HEK293 (cell line): ENCODE data around the gene CDC73.

Experiments
- CTCF ChIA-PET: fragments of 350-600 bp; formaldehyde crosslinking; extraction: SDS; loops from one replicate; lab custom pipeline; 2021; ENCODE audit warnings: antibody characterized with exemption; lab: Yijun Ruan, JAX
- POLR2A ChIA-PET: fragments of 300-600 bp; formaldehyde crosslinking; extraction: SDS; loops from one replicate; lab custom pipeline; 2020; ENCODE audit warnings: antibody characterized with exemption, inconsistent platforms; lab: Yijun Ruan, JAX
- H3K27ac ChIP-seq: fragments of 200-500 bp; sonication (Bioruptor generic); 2 replicates; pipeline ENCODE4 v1.5.1; 2014; ENCODE audit warnings: low read depth, low read length, control low read depth, inconsistent platforms; ENCODE audit errors: extremely low read depth
- H3K36me3 ChIP-seq, 2 experiments: fragments of 200-500 bp in 1 of 2; sonication (Bioruptor generic) in 1 of 2; 1 replicate in 1 of 2; 2 replicates in 1 of 2; pipeline ENCODE4 v1.5.1; 2014 to 2017; ENCODE audit warnings: inconsistent platforms in 2 of 2, low read length in 2 of 2; ENCODE audit not compliant: control insufficient read depth in 2 of 2, insufficient read depth in 1 of 2
- H3K4me1 ChIP-seq: fragments of 200-500 bp; sonication (Bioruptor generic); 2 replicates; pipeline ENCODE4 v1.5.1; 2014; ENCODE audit warnings: mild to moderate bottlenecking, low read length, inconsistent platforms; ENCODE audit not compliant: control insufficient read depth, insufficient read depth
- H3K4me3 ChIP-seq: 2 replicates; pipeline ENCODE4 v1.5.1; 2011; ENCODE audit warnings: low read depth, mild to moderate bottlenecking, control low read depth, low read length, moderate library complexity
- H3K9me3 ChIP-seq: fragments of 200-500 bp; sonication (Bioruptor generic); 2 replicates; pipeline ENCODE4 v1.5.1; 2014; ENCODE audit warnings: low read depth, low read length, inconsistent platforms; ENCODE audit not compliant: control insufficient read depth, insufficient read depth
- AEBP2 ChIP-seq: fragments of 450-650 bp; formaldehyde crosslinking; IDR thresholded peaks from 2 replicates; pipeline ENCODE4 v1.5.1; 2016; ENCODE audit warnings: missing biosample characterization, missing genetic modification characterization, borderline replicate concordance
- BCL11B ChIP-seq: fragments of 450-650 bp; formaldehyde crosslinking; IDR thresholded peaks from 2 replicates; pipeline ENCODE4 v1.5.1; 2016; ENCODE audit warnings: low read depth, missing biosample characterization, missing genetic modification characterization
- FEZF1 ChIP-seq: fragments of 450-650 bp; formaldehyde crosslinking; IDR thresholded peaks from 2 replicates; pipeline ENCODE4 v1.5.1; 2016; ENCODE audit warnings: missing biosample characterization, missing genetic modification characterization
- HIC1 ChIP-seq: fragments of 450-650 bp; formaldehyde crosslinking; IDR thresholded peaks from 2 replicates; pipeline ENCODE4 v1.5.1; 2016; ENCODE audit warnings: missing biosample characterization, missing genetic modification characterization
- INSM2 ChIP-seq: fragments of 450-650 bp; formaldehyde crosslinking; IDR thresholded peaks from 2 replicates; pipeline ENCODE4 v1.5.1; 2016; ENCODE audit warnings: missing biosample characterization, missing genetic modification characterization
- MZF1 ChIP-seq: fragments of 450-650 bp; formaldehyde crosslinking; IDR thresholded peaks from 2 replicates; pipeline ENCODE4 v1.5.1; 2017; ENCODE audit warnings: missing biosample characterization, missing genetic modification characterization, borderline replicate concordance
- SP2 ChIP-seq: fragments of 450-650 bp; formaldehyde crosslinking; IDR thresholded peaks from 2 replicates; pipeline ENCODE4 v1.5.1; 2016; ENCODE audit warnings: missing biosample characterization, missing genetic modification characterization
- TRIM28 ChIP-seq: IDR thresholded peaks from 2 replicates; pipeline ENCODE4 v1.6.1; 2011; ENCODE audit warnings: low read length, control low read depth, borderline replicate concordance
- WT1 ChIP-seq: fragments of 450-650 bp; formaldehyde crosslinking; IDR thresholded peaks from 2 replicates; pipeline ENCODE4 v1.5.1; 2016; ENCODE audit warnings: missing biosample characterization, missing genetic modification characterization
- ZBTB49 ChIP-seq: fragments of 450-650 bp; formaldehyde crosslinking; IDR thresholded peaks from 2 replicates; pipeline ENCODE4 v1.5.1; 2016; ENCODE audit warnings: missing biosample characterization, missing genetic modification characterization, low read depth
- ZNF138 ChIP-seq: fragments of 450-650 bp; formaldehyde crosslinking; IDR thresholded peaks from 2 replicates; pipeline ENCODE4 v1.5.1; 2016; ENCODE audit warnings: missing biosample characterization, missing genetic modification characterization, borderline replicate concordance
- ZNF157 ChIP-seq: fragments of 450-650 bp; formaldehyde crosslinking; IDR thresholded peaks from 2 replicates; pipeline ENCODE4 v1.5.1; 2016; ENCODE audit warnings: missing biosample characterization, missing genetic modification characterization
- ZNF202 ChIP-seq: fragments of 450-650 bp; formaldehyde crosslinking; IDR thresholded peaks from 2 replicates; pipeline ENCODE4 v1.5.1; 2016; ENCODE audit warnings: missing biosample characterization, missing genetic modification characterization, borderline replicate concordance
- ZNF214 ChIP-seq: fragments of 450-650 bp; formaldehyde crosslinking; IDR thresholded peaks from 2 replicates; pipeline ENCODE4 v1.5.1; 2017; ENCODE audit warnings: missing biosample characterization, mild to moderate bottlenecking, missing genetic modification characterization, borderline replicate concordance
- ZNF239 ChIP-seq: fragments of 450-650 bp; formaldehyde crosslinking; IDR thresholded peaks from 2 replicates; pipeline ENCODE4 v1.5.1; 2016; ENCODE audit warnings: missing biosample characterization, missing genetic modification characterization
- ZNF324 ChIP-seq: fragments of 450-650 bp; formaldehyde crosslinking; IDR thresholded peaks from 2 replicates; pipeline ENCODE4 v1.5.1; 2016; ENCODE audit warnings: missing biosample characterization, missing genetic modification characterization
- ZNF354C ChIP-seq: fragments of 450-650 bp; formaldehyde crosslinking; IDR thresholded peaks from 2 replicates; pipeline ENCODE4 v1.5.1; 2016; ENCODE audit warnings: missing biosample characterization, missing genetic modification characterization, low read depth, borderline replicate concordance
- ZNF404 ChIP-seq: fragments of 450-650 bp; formaldehyde crosslinking; IDR thresholded peaks from 2 replicates; pipeline ENCODE4 v1.5.1; 2017; ENCODE audit warnings: missing biosample characterization, missing genetic modification characterization
- ZNF426 ChIP-seq: fragments of 450-650 bp; formaldehyde crosslinking; IDR thresholded peaks from 2 replicates; pipeline ENCODE4 v1.5.1; 2017; ENCODE audit warnings: missing biosample characterization, missing genetic modification characterization, mild to moderate bottlenecking, inconsistent platforms, moderate library complexity
- ZNF488 ChIP-seq: fragments of 450-650 bp; formaldehyde crosslinking; IDR thresholded peaks from 2 replicates; pipeline ENCODE4 v1.5.1; 2016; ENCODE audit warnings: missing biosample characterization, missing genetic modification characterization
- ZNF529 ChIP-seq: fragments of 450-650 bp; formaldehyde crosslinking; IDR thresholded peaks from 2 replicates; pipeline ENCODE4 v1.5.1; 2017; ENCODE audit warnings: missing genetic modification characterization, missing biosample characterization; ENCODE audit not compliant: insufficient replicate concordance
- ZNF596 ChIP-seq: fragments of 450-650 bp; IDR thresholded peaks from 2 replicates; pipeline ENCODE4 v1.5.0; 2018; ENCODE audit warnings: missing biosample characterization, mild to moderate bottlenecking, missing genetic modification characterization, moderate library complexity
- ZNF621 ChIP-seq: fragments of 450-650 bp; formaldehyde crosslinking; IDR thresholded peaks from 2 replicates; pipeline ENCODE4 v1.5.1; 2017; ENCODE audit warnings: missing biosample characterization, missing genetic modification characterization
- ZNF629 ChIP-seq: fragments of 450-650 bp; formaldehyde crosslinking; IDR thresholded peaks from 2 replicates; pipeline ENCODE4 v1.5.1; 2017; ENCODE audit warnings: missing biosample characterization, missing genetic modification characterization
- ZNF670 ChIP-seq: fragments of 450-650 bp; formaldehyde crosslinking; IDR thresholded peaks from 2 replicates; pipeline ENCODE4 v1.5.1; 2016; ENCODE audit warnings: missing biosample characterization, missing genetic modification characterization, low read depth
- ZNF747 ChIP-seq: fragments of 450-650 bp; formaldehyde crosslinking; IDR thresholded peaks from 2 replicates; pipeline ENCODE4 v1.5.1; 2016; ENCODE audit warnings: missing biosample characterization, missing genetic modification characterization
- ZNF768 ChIP-seq: fragments of 450-650 bp; formaldehyde crosslinking; IDR thresholded peaks from 2 replicates; pipeline ENCODE4 v1.5.1; 2018; ENCODE audit warnings: missing biosample characterization, mild to moderate bottlenecking, missing genetic modification characterization

The CDC73 gene

GRCh38 chr1:193157360-193157759 lies 35.5 kb downstream of the CDC73 start:
- peaks cover 4% of the 10 kb centered on the region; the same call in 1 of the 2 replicates for H3K4me1 ChIP-seq
- H3K27ac ChIP-seq = no peak overlapping the region
- no peaks in the 10 kb centered on the region for H3K9me3 ChIP-seq
- POLR2A ChIA-PET = no interaction called here
- no peak overlapping the region for H3K4me3 ChIP-seq
- no peak for TF ChIP-seq ZNF426 (tag by site-specific recombination)
- TF ChIP-seq AEBP2 (tag by site-specific recombination) = no peak
- TF ChIP-seq ZNF747 = no peak
- no peak for TF ChIP-seq ZNF488 (tag by site-specific recombination)
- TF ChIP-seq FEZF1 = no peak
- TF ChIP-seq HIC1 (tag by site-specific recombination) = no peak
- no peak for TF ChIP-seq MZF1 (tag by site-specific recombination)
- no peak for TF ChIP-seq ZNF354C (tag by site-specific recombination)
- no peak for TF ChIP-seq INSM2 (tag by site-specific recombination)
- no peak for TF ChIP-seq ZNF768
- no peak for TF ChIP-seq ZNF202 (tag by site-specific recombination)
- TF ChIP-seq WT1 = no peak
- TF ChIP-seq ZNF596 (tag by site-specific recombination) = no peak
- no peak for TF ChIP-seq ZNF138
- TF ChIP-seq ZNF324 (tag by site-specific recombination) = no peak
- TF ChIP-seq, all 188 proteins: peak for 0
- H3K36me3 ChIP-seq = peaks cover 11% of the 10 kb centered on the region in 2 experiments; a peak in 2 of 3 replicates
- CTCF ChIA-PET = no interaction called here

- Histone ChIP-seq H3K9me3 (no peaks in the 10 kb centered on the region), H3K4me1 (no peaks in the 10 kb centered on the region), H3K27ac (no peak overlapping the region), H3K36me3 (peaks cover 0 to 2% of the 10 kb centered on the region in 2 experiments; a peak in 1 of 3 replicates), H3K4me3 (no peak overlapping the region)
- POLR2A ChIA-PET = no interaction called here
- CTCF ChIA-PET = no interaction called here
- no peak for TF ChIP-seq ZNF239 (tag by site-specific recombination)
- TF ChIP-seq ZNF426 (tag by site-specific recombination) = no peak
- no peak for TF ChIP-seq ZNF629 (tag by site-specific recombination)
- TF ChIP-seq ZNF529 = no peak
- TF ChIP-seq TRIM28 = no peak
- TF ChIP-seq ZNF670 (tag by site-specific recombination) = no peak
- no peak for TF ChIP-seq ZNF404 (tag by site-specific recombination)
- no peak for TF ChIP-seq ZNF157
- no peak for TF ChIP-seq ZBTB49
- TF ChIP-seq SP2 (tag by site-specific recombination) = no peak
- TF ChIP-seq ZNF214 (tag by site-specific recombination) = no peak
- no peak for TF ChIP-seq ZNF621 (tag by site-specific recombination)
- no peak for TF ChIP-seq BCL11B
These were observed 54.3 kb downstream of the CDC73 start for GRCh38 chr1:193176113-193176512.
